AG09309 (cell line): ENCODE results near the gene CYP1B1.

Source experiments
- DNase-seq: peaks from one replicate; pipeline ENCODE4 v3.0.0-alpha.2; 2010; ENCODE audit warnings: low read depth
- H3K4me3 ChIP-seq: 2 replicates; pipeline ENCODE4 v1.5.1; 2011; ENCODE audit warnings: mild to moderate bottlenecking, low read depth, low read length, moderate library complexity; ENCODE audit not compliant: control insufficient read depth
- CTCF ChIP-seq: IDR thresholded peaks from 2 replicates; pipeline ENCODE4 v1.5.1; 2011; ENCODE audit warnings: mild to moderate bottlenecking, low read depth, low read length, inconsistent platforms; ENCODE audit not compliant: insufficient read depth, control insufficient read depth; ENCODE audit errors: missing control alignments

The CYP1B1 gene

GRCh38 chr2:38099099-38100028, 23.4 kb upstream of the CYP1B1 start:
- no peak overlapping the region for H3K4me3 ChIP-seq
- TF ChIP-seq CTCF = no peak
- no peak for DNase-seq

GRCh38 chr2:38098421-38099098, 22.6 kb upstream of the CYP1B1 start:
- DNase-seq = no peak
- TF ChIP-seq CTCF = no peak
- H3K4me3 ChIP-seq = no peak overlapping the region

DNA sequence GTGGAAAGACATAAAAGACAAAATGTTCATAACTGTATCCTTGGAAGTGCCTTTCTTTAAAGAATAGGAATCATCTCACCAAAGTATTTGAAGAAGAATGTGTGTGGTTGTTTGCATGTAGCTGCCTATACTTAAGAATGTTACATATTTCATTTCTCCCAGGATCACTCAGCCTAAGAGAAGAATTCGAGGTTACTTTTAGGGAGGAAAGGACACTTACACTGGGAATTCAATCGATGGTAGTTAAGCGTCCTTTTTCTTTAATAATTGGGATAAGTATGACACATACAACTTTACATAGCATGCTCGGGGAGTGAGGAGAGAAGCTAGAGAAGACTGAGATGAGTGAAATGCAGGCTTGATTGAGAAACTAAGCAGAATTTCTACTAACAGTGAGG, 22.0 kb upstream of the CYP1B1 start:
- no peak overlapping the region for H3K4me3 ChIP-seq
- DNase-seq = no peak
- no peak for TF ChIP-seq CTCF

DNA sequence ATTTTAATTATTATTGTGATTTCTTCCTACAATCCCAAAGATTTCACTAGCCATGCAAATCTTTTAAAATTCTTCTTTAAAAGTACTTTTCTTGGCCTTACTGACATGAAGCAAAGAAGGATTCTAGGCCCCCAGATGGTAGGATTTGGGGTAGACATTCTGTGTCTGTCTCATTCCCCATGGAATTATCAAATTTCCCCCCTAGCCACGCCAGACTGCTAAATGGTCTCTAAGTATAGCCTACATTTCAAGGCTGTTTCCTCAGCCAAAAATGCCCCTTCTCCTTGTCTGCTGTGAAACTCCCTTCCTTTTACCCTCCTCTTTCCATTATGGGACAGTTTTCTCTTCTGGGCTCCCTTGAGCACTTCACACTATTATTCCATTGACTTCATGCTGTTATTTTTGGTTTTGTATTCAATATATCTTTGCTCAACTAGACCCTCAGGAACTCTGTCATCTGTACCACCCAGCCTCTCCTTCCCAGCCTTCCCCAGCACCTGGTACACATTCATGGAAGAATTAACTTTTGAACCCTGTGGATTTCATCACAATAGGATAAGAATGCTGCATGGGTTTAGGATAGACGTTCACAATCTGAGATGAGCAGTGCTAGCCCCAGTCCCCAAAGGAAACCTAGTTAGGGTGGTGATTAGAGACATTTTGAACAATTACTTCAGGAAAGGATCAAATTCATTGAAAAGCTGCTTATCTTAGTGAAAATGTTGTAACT, 21.5 kb upstream of the CYP1B1 start:
- DNase-seq = no peak
- H3K4me3 ChIP-seq = no peak overlapping the region
- TF ChIP-seq CTCF = no peak

DNA sequence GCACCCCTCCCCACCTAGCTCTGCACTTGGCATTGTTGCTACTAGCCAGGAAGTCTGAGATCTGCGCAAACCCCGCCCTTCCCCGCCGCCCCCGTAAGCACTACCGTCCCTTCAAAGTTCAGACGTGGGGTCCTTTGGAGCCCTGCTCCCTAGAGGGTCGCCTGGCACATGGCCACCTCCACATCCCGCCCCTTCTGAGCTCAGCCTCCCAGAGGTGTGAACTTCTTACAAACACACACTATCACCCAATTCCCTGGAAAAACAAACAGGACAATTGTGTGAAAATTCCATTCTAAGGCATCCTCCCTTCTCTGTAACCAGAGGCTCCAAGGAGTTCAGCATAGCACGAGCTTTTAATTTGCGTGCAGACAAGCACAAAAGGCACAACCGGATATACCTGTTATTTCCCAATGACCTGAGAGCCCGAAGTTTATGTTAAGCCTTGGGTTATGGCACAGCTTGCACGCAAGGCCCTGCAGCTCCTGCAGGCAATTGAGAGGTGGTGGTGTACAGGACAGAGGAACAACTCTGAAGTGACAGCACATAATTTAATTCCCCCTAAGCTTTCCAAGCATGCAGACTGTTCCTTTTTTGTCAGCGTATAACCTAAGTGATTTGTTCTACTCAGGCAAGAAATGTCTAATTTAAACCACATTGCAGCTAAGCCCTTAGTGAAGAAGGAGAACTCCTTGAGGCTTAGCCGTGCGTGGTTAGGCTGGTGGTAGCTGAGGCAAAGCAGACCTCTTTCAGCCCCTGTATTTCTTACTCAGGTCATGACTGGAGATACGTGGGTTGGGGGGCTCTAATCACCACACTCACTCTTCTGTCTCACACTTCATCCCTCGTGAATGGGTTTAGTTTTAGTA, 20.3 kb upstream of the CYP1B1 start:
- H3K4me3 ChIP-seq = no peak overlapping the region
- no peak for TF ChIP-seq CTCF
- DNase-seq = no peak
